Stimulated activated effector memory CD8-positive, alpha-beta T cell treated with anti-CD3 and anti-CD28 coated beads, Interleukin-12 subunit alpha, Interleukin-12 subunit beta, amount 100 ng/mL, for 72 hours (primary cell): Measurements from ENCODE around the gene ITPKB.
A peak's percentile ranks its signal among the peaks of the same experiment; 100 is the strongest.

ENCODE experiments used
- ATAC-seq: fragments of 150-1000 bp; cut with Tn5 transposase; 2 replicates; pipeline ENCODE4 v1.10.0; 2021
- DNase-seq, 2 donors: peaks; one replicate each; pipeline ENCODE4 v3.0.0; 2021 to 2022; ENCODE audit warnings: low spot score in 2 of 2
- H3K27ac Mint-ChIP-seq: one replicate; pipeline ENCODE4 v1.8.0; 2022; ENCODE audit warnings: mild to moderate bottlenecking, mixed read lengths
- H3K36me3 Mint-ChIP-seq: one replicate; pipeline ENCODE4 v1.8.0; 2022; ENCODE audit warnings: mild to moderate bottlenecking, mixed read lengths
- H3K4me1 Mint-ChIP-seq: one replicate; pipeline ENCODE4 v1.8.0; 2022; ENCODE audit warnings: mixed read lengths
- H3K4me3 Mint-ChIP-seq: one replicate; pipeline ENCODE4 v1.8.0; 2022; ENCODE audit warnings: mild to moderate bottlenecking, mixed read lengths
- H3K9me3 Mint-ChIP-seq: one replicate; pipeline ENCODE4 v1.8.0; 2022; ENCODE audit warnings: mixed read lengths

ITPKB gene

DNA sequence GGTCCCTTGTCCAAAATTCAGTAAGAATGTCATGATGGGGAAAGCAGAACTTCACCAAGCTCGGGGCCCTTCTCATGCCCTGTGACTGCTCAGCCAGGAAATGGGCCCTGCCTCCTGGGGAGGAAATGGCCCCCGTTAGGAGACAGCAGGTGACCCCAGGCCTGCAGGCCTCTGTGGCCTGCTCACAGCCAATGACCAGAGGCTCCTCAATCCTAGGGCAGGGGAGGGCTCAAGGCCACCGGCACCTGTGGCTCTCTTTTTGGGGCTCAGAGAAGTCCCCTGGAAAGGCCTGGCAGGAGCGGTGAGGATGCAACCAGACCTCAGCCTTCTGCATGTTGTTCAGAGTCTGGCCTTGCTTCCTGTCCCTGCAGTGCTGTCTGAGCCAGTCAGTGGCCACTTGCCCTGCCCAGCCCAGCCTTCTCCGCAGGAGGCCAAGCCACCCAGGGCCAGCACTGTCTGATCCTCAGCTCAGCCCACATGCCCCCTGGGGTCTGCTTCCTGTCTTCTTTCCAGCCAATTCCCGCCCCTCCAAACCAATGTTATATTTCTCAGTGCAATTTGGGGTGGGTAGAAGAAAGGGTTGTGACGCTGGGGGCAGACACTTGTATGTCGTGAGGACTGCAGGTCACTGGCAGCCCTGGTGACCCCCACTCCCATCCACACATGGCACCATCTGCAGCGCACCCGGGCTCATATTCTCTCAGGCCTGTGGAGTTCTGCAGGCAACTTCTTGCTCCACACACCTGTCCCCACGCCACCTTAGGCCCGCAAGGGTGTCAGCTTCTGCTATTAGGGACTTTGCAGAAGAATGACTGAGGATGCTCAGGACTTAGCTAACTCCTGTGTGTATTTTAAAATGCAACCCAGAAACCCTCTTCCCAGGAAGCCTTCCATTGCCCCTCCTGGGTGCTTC is 83.6 kb downstream of the ITPKB start:
- H3K27ac Mint-ChIP-seq, result peak overlapping the region; percentile 92
- no peaks in the 10 kb centered on the region for H3K9me3 Mint-ChIP-seq
- peaks cover 30% of the 10 kb centered on the region for H3K36me3 Mint-ChIP-seq
- peaks cover 19% of the 10 kb centered on the region for H3K4me1 Mint-ChIP-seq
- DNase-seq (no peak), ATAC-seq (peak; percentile 31)
- peak overlapping the region; percentile 77 for H3K4me3 Mint-ChIP-seq

DNA sequence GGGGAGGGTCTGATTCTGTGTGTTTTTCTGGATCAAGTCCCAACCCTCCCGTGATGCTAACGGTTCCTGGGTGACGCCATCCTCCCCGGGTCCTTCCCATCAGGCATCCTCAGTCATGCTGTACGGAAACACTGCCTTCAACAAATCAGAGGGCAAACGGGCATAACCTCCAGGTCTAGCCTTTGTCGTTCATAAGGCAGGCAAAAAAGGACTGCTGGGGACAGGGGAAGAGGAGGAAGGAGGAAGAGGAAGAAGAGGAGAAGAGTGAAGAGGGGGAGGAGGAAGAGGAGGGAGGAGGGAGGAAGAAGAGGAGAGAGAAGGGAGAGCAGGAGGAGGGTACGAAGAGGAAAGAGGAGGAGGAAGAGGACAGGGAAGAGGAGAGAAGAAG is 84.4 kb downstream of the ITPKB start:
- Mint-ChIP-seq H3K36me3 (peaks cover 29% of the 10 kb centered on the region), H3K27ac (peak overlapping the region; percentile 92), H3K9me3 (no peaks in the 10 kb centered on the region), H3K4me3 (peak overlapping the region; percentile 77), H3K4me1 (peaks cover 10% of the 10 kb centered on the region)
- ATAC-seq (no peak), DNase-seq (no peak)

DNA sequence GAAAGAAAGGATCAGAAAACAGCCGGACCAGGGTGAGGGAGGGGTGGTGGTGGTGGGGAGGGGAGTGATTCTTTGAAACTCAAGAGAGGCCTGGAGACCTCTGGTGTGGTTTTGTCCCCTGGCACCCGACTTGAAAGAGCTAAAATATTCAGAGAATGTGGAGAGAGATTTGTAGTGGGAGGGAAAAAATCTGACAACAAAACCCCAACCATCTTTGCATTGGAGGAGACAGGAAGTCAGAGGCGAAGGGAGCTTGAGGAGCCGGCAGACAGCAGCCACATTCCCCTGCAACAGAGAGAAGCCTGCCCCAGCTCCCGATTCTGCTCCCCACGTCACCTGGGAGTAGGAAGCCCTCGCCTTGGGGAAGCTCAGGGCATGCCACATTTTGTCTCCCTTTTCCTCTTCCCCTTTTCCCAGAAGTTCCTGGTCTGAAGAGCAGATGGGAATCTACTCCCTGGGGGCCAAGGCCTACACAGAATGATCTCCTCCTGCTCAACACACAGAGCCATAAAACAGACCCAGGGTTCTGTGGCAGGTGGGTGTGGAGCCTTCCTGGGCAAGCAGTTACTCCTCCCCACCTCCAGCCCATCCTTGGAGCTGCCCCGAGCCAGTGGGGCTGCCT is 84.9 kb downstream of the ITPKB start:
- Mint-ChIP-seq H3K4me1 (peaks cover 10% of the 10 kb centered on the region), H3K4me3 (peak overlapping the region; percentile 77), H3K27ac (peak overlapping the region; percentile 92), H3K9me3 (no peaks in the 10 kb centered on the region), H3K36me3 (peaks cover 34% of the 10 kb centered on the region)
- ATAC-seq, result no peak
- no peak for DNase-seq

DNA sequence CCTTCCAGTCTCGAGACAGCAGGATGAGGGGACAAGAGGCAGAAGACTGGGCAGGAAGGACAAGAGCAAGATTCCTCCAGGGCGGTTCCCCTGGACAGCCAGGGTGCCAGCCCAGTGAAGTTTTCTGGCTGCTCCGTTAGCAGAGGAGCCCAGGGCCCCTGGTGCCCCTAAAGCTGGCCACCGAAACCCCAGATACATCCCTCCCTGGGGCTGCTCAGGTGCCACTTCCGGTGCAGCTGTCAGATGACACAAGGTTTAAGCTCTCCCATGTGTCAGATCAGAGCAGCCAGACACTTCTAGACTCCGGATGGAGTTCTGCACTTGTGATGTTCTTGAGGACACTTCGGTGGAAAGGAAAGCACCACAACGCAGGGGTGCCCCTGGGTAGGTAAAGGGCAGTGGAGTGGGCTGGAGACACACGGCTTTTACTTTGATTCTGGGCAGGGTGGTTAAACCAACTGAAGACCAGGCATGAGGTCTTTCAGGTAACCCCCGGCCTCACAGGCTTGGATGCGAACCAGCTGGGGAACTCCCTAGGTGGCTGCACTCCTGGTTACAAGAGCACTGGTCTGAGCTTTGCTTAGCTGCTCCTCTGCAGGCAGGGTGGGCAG is 85.7 kb downstream of the ITPKB start:
- H3K27ac Mint-ChIP-seq, result peak overlapping the region; percentile 92
- peak; percentile 91 for ATAC-seq
- peaks cover 39% of the 10 kb centered on the region for H3K36me3 Mint-ChIP-seq

DNA sequence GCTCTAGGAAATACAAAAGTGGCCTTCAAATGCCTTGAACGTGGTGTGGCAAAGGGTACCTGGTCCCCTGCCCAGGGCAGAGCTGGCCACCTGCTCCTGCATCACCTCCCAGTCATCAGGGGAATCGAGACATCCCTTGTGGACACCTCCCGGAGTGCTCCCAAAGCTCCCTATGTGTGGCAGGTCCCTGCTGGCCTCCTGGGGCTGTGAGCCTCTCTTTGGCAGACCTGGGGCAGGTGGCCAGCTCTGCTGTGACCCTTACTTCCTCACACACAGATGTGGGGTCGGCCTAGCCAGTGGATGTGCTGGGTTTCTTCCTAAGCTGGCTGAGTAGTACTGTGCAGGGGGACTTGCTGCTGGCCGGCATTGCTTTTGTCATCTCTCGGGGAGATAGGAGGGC is 86.5 kb downstream of the ITPKB start:
- Mint-ChIP-seq H3K4me3 (peak overlapping the region; percentile 77), H3K4me1 (peaks cover 10% of the 10 kb centered on the region), H3K9me3 (no peaks in the 10 kb centered on the region), H3K27ac (peak overlapping the region; percentile 92), H3K36me3 (peaks cover 47% of the 10 kb centered on the region)
- no peak for ATAC-seq
- no peak for DNase-seq

More for the DNA sequence above, 85.7 kb downstream of the ITPKB start:
- DNase-seq, result peak in 1 of 2 donors; percentile 76
- Mint-ChIP-seq H3K4me3 (peak overlapping the region; percentile 77), H3K9me3 (no peaks in the 10 kb centered on the region), H3K4me1 (peaks cover 6% of the 10 kb centered on the region)

DNA sequence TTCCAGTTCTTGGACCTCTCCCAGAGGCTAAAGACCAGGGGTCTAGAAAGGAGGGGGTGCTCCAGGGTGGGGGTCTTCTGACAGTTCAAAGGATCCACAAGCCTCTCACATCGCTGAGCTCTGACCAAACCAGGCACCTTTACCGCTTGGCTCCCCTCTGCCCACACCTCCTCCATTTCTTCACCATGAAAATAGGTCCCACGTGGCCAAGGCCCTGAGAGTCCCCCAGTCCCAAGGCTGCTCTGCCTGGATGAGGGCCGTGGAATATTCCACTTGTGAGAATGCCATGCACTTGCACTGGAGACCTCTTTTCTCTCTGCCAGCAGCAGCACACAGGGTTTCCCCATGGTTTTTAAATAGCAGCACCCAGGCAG is 87.4 kb downstream of the ITPKB start:
- H3K4me1 Mint-ChIP-seq, result peaks cover 14% of the 10 kb centered on the region

DNA sequence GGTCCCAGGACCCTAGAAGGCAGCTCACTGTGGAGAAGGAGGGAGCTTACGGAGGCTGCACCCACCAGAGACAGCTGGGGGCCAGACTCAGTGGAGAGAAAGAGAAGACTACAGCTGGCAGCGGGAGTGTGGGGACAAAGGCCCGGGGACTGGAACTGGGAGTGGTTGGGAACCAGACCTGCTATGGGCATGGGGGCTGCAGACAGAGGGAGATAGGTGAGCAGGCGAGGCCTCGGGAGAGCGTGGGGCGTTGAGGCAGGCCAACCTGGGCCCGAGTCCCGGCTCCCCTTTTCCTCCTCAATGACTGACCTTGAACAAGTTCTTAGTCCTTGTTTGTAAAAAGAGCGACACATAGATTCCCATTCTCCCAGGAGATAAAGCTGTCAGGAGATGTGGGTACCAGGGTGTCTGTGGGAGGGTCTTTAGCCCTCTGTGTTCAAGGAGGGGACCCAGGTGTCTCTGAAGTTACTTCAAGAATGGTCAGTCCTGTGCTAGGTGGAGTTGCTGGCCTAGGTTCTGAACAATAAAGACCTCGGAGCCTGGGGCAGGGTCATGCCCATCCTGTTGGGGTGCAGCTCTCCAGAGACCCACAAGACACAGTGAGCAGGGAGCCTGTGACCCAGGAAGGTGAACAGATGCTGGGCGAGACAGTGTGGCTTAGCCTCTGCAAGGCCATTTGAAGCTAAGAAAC is 87.9 kb downstream of the ITPKB start:
- Mint-ChIP-seq H3K4me1 (peaks cover 19% of the 10 kb centered on the region), H3K27ac (peak overlapping the region; percentile 84), H3K4me3 (no peak overlapping the region), H3K36me3 (peaks cover 56% of the 10 kb centered on the region), H3K9me3 (no peaks in the 10 kb centered on the region)
- ATAC-seq (no peak), DNase-seq (no peak)

More for the DNA sequence above, 87.4 kb downstream of the ITPKB start:
- no peak for ATAC-seq
- H3K9me3 Mint-ChIP-seq, result no peaks in the 10 kb centered on the region
- no peak overlapping the region for H3K4me3 Mint-ChIP-seq
- DNase-seq, result no peak
- no peak overlapping the region for H3K27ac Mint-ChIP-seq
- H3K36me3 Mint-ChIP-seq, result peaks cover 50% of the 10 kb centered on the region

DNA sequence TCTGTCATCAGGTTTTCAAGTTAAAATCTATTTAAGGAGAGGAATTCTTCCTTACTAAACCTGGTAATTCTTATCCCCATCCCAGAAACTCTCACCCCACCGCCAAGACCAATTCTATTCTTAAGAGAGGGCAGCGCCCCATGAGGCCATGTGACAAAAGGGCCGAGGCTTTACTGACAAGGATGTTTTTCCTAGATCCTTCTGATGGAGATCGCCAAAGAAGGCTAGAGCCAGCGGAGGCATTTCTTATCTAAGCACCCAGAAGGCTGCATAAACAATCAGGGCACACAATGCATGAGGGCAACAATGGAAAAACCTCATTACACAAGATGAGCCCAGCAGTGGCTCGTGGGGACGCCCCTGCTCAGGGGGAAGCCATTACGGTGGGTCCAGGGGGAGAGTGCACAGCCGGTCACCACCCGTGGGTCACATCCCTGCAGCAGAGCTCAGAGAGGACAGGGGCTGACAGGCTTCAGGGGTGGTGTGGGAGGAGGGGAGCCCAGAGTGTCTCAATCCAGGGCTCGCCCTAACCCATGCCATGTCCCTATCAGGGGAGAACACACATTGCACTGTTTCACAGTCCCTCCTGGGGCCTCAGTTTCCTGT is 88.7 kb downstream of the ITPKB start:
- Mint-ChIP-seq H3K4me1 (peaks cover 28% of the 10 kb centered on the region), H3K36me3 (peaks cover 64% of the 10 kb centered on the region), H3K4me3 (no peak overlapping the region), H3K9me3 (no peaks in the 10 kb centered on the region), H3K27ac (peak overlapping the region; percentile 84)
- DNase-seq, result no peak
- ATAC-seq, result no peak

DNA sequence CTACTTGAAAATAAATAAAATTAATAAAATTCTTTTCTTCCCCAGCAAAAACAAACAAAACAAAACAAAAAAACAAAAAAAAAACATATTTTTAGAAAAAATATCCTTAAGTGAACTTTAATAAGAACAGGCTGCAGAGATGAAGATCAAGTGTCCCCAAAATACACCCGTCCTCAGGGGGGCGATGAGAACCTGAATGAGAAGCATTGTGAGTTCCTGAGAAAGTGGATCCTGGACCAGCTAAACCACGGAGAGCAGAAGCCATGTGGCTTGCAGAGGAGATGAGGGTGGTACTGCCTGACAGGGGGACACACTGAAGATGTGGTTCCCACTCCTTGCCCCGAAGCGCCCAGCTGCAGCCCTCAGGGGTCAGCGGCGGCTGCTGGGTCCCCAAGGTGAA is 89.3 kb downstream of the ITPKB start:
- no peaks in the 10 kb centered on the region for H3K9me3 Mint-ChIP-seq
- H3K4me1 Mint-ChIP-seq, result peaks cover 33% of the 10 kb centered on the region
- H3K27ac Mint-ChIP-seq, result peak overlapping the region; percentile 84
- H3K4me3 Mint-ChIP-seq, result no peak overlapping the region
- DNase-seq, result no peak
- ATAC-seq, result no peak
- H3K36me3 Mint-ChIP-seq, result peaks cover 70% of the 10 kb centered on the region

DNA sequence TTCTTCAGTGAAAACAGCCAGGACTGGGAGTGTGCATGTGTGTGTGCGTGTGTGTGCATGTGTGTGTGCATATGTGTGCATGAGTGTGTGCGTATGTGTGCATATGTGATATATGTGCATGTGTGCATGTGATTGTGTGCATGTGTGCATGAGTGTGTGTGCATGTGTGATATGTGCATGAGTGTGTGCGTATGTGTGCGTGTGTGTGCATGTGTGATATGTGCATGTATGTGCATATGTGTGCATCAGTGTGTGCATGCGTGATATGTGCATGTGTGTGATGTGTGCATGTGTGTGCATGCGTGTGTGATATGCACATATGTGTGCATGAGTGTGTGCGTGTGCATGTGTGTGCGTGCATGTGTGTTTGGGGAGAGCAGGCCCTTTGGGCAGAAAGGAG is 89.8 kb downstream of the ITPKB start:
- ATAC-seq (no peak), DNase-seq (no peak)
- H3K4me3 Mint-ChIP-seq, result no peak overlapping the region
- H3K9me3 Mint-ChIP-seq, result no peaks in the 10 kb centered on the region
- no peak overlapping the region for H3K27ac Mint-ChIP-seq
- H3K4me1 Mint-ChIP-seq, result peaks cover 39% of the 10 kb centered on the region
- peaks cover 71% of the 10 kb centered on the region for H3K36me3 Mint-ChIP-seq

DNA sequence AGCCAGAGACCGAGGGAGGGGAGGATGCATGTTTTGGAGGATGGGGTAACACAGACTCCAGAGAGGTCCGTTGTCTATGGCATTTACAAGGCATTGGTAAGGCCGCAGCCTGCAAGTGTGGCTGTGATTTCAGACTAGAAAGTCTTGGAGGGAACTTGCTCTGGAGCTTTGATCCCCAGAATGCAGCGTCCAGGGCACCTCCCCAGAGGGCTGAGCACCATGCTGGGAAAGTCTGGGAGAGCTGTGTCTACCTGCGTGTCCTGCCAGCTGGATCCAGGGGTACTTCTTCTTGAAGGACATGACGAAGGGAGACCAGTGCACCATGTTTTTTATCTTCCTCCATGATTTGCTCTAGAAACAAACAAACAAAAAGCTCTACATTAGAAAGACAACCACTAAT is 90.7 kb downstream of the ITPKB start:
- H3K9me3 Mint-ChIP-seq, result no peaks in the 10 kb centered on the region
- peak overlapping the region; percentile 56 for H3K27ac Mint-ChIP-seq
- H3K4me1 Mint-ChIP-seq, result peaks cover 47% of the 10 kb centered on the region
- DNase-seq, result no peak
- H3K36me3 Mint-ChIP-seq, result peaks cover 67% of the 10 kb centered on the region
- no peak for ATAC-seq
- H3K4me3 Mint-ChIP-seq, result no peak overlapping the region

DNA sequence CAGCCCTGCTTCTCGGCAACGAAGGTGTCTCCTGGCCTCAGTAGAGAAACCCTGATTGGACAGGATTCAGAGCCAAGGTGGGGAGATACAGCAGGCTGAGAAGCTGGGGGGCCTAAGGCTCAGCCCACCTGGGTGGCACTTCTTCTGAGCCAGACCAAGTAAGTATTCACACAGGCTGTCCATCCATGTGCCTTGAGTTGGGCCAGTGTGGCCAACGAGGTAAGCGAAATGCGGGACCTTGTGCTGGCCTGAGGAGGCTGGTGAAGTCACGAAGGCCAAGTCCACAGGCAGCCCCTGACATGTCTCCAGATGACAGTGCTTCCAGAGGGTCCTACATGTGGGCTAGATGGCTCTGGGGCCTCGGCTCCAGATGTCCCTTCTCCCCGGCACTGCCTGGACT is 91.4 kb downstream of the ITPKB start:
- Mint-ChIP-seq H3K9me3 (no peaks in the 10 kb centered on the region), H3K36me3 (peaks cover 71% of the 10 kb centered on the region), H3K4me1 (peaks cover 54% of the 10 kb centered on the region), H3K27ac (peak overlapping the region; percentile 83), H3K4me3 (no peak overlapping the region)
- DNase-seq, result no peak
- no peak for ATAC-seq

DNA sequence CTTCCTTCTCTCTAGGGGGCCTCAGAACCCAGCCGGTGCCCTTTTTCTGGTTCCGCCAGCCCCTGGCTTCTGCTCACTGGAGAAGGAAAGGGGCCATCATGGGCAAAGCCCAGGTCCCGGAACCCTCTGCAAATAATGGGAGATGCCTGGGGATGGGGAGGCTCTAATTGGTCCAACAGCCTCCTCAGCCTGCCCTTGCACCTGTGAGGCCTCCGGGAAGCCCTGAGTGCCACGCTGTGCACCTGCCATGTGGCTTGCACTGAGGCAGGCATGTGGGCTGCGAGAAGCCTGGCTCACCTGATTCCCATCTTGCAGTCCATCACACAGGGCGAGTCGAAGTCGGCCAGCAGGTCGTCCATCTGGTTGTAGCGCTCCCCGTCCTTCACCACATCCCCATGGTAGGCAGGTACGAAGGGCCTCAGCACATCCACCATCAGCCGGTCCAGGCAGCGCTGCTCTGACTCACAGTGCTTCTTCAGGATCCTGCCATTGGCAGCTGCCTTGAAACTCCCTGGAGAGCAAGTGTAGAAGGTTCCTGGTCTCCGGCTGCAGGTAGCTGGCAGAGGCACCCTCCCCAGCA is 92.1 kb downstream of the ITPKB start:
- no peak overlapping the region for H3K4me3 Mint-ChIP-seq
- peaks cover 60% of the 10 kb centered on the region for H3K4me1 Mint-ChIP-seq
- H3K27ac Mint-ChIP-seq, result peak overlapping the region; percentile 83
- no peak for ATAC-seq
- DNase-seq, result no peak
- H3K36me3 Mint-ChIP-seq, result peaks cover 79% of the 10 kb centered on the region
- H3K9me3 Mint-ChIP-seq, result no peaks in the 10 kb centered on the region

DNA sequence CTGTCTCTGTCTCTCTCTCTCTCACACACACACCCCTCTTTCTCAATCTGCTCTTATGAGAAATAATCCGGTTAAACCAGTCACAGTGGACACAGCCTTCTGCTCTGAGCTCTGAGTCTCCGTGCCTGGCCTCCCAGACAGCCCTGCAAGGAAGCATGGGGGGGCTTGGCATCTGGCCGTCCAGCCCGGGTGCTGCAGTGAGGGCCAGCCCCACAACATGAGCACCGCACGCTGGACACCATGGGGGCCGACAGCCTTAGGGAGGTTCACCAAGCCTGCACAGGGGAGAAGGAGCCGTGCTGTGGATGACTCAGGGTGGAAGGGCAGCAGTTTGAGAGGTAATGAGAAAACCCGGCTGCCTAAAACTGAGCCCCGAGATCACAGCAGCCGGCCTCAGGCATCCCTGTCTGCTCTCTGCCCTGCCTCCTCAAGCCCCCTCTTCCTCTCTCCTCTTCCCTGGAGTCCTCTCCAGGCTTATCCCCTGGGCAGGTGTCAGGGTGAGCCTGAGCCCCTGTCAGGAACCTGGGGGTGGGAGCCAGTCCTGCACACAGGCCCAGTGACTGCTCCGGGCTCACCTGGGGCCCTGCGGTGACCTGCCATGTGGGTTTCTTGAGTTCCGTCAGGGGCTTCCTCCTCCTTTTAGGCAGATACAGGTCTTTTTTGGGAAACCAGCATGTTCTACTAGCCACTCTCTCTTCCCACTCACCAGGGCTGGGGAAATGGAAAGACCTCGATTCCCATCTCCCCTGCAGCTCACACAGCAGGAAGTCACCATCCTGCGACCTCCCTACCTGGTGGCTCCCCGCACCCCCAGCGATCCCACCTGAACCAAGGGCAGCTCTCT is 92.8 kb downstream of the ITPKB start:
- ATAC-seq (no peak), DNase-seq (no peak)
- Mint-ChIP-seq H3K27ac (peak overlapping the region; percentile 83), H3K36me3 (peaks cover 86% of the 10 kb centered on the region), H3K4me3 (no peak overlapping the region), H3K9me3 (no peaks in the 10 kb centered on the region), H3K4me1 (peaks cover 60% of the 10 kb centered on the region)
